ENCODE measurements around the gene DOCK2. TPM values are rescaled to one million over a fixed set of nuclear protein-coding genes. Genes with fewer than 3 reads are reported as not detected.

DOCK2 gene
- total RNA-seq, 1 experiment from 2014 or later: 1.4 TPM

DNA sequence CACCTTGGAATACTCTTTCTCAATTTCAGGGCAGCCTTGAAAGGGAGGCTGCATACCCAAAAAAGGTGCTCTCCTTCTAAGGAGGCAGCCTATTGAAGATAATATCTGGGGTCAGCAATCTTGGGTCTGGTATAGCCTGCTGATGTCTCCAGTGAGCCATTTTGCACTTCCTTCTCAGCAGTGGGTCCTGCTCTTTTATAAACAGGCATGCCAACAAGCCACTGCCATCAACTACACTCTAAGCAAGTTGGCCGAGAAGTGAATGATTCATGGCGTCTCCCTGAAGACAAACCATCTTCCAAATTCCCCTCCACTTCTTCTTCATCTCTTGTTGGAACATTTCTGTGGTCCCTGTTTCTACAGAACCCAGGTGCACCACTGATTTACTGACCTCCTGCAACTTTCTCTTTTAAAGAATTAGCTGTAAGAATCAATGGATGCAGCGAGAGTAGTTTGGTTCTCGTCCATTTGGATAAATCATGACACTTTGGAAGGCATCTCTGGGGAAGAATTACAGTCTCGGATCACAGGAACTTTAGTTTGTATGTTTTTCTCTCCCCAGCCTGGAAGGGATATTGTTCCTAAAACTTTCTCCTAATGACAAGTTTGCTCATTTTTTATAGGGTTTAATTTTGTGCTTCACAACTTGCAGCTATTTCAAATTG, 234.9 kb downstream of the DOCK2 start:
- ChIA-PET CTCF (no interaction called here), POLR2A (no interaction called here)
- BruUV-seq (replicated peaks): no TSS peak
- ATAC-seq (no peak), DNase-seq (ENCODE audit: low read depth, low spot score) (no peak)
- TF ChIP-seq REST (IDR thresholded peaks at IDR 0.05; ENCODE audit: insufficient read depth in 1 of 2, low read depth in 2 of 2, low read length in 1 of 2) (no peak), TCF7L2 (IDR thresholded peaks at IDR 0.05; ENCODE audit: low read depth, low read length) (no peak), SIN3A (IDR thresholded peaks at IDR 0.05; ENCODE audit: borderline replicate concordance, insufficient read depth, low read depth, low read length) (no peak), CTCF (IDR thresholded peaks at IDR 0.05) (no peak), POLR2AphosphoS5 (IDR thresholded peaks at IDR 0.05; ENCODE audit: low read depth, low read length) (no peak)
- no peak overlapping the region for H3K27ac ChIP-seq (ENCODE audit: low read length)
- intact Hi-C loops (cut with micrococcal nuclease; ENCODE audit: unreplicated experiment) (no loop called here), in situ Hi-C loops (cut with HindIII; ENCODE audit: low pct_unique_long_range_greater_than_20kb, low sequenced_read_pairs) (no loop called here)
- H3K4me3 ChIP-seq (ENCODE audit: low read depth in 2 of 2, low read length in 2 of 2): no peak overlapping the region
- H3K36me3 ChIP-seq (ENCODE audit: control insufficient read depth, insufficient read depth, low read length): no peaks in the 10 kb centered on the region
- no peaks in the 10 kb centered on the region for H3K27me3 ChIP-seq (ENCODE audit: control insufficient read depth, insufficient read depth, low read length)
- no peaks in the 10 kb centered on the region for H3K9me3 ChIP-seq (ENCODE audit: control insufficient read depth, insufficient read depth, low read depth, low read length)
- H3K4me1 ChIP-seq (ENCODE audit: control insufficient read depth, insufficient read depth, low read length): no peaks in the 10 kb centered on the region

- no TSS peak for BruUV-seq (replicated peaks)
- DNase-seq (ENCODE audit: low read depth, low spot score) (no peak), ATAC-seq (no peak; the same call in 1 of the 2 replicates)
- intact Hi-C loops (cut with micrococcal nuclease; ENCODE audit: unreplicated experiment) (no loop called here), in situ Hi-C loops (cut with HindIII; ENCODE audit: low pct_unique_long_range_greater_than_20kb, low sequenced_read_pairs) (no loop called here)
- ChIA-PET POLR2A (no interaction called here), CTCF (no interaction called here)
- Histone ChIP-seq H3K36me3 (ENCODE audit: control insufficient read depth, insufficient read depth, low read length) (no peaks in the 10 kb centered on the region), H3K9me3 (ENCODE audit: control insufficient read depth, insufficient read depth, low read depth, low read length) (no peaks in the 10 kb centered on the region), H3K4me1 (ENCODE audit: control insufficient read depth, insufficient read depth, low read length) (no peaks in the 10 kb centered on the region), H3K4me3 (ENCODE audit: low read depth in 2 of 2, low read length in 2 of 2) (no peak overlapping the region), H3K27me3 (ENCODE audit: control insufficient read depth, insufficient read depth, low read length) (no peaks in the 10 kb centered on the region), H3K27ac (ENCODE audit: low read length) (no peak overlapping the region)
- TF ChIP-seq SIN3A (IDR thresholded peaks at IDR 0.05; ENCODE audit: borderline replicate concordance, insufficient read depth, low read depth, low read length) (no peak), TCF7L2 (IDR thresholded peaks at IDR 0.05; ENCODE audit: low read depth, low read length) (no peak), CTCF (IDR thresholded peaks at IDR 0.05) (no peak), REST (IDR thresholded peaks at IDR 0.05; ENCODE audit: insufficient read depth in 1 of 2, low read depth in 2 of 2, low read length in 1 of 2) (no peak), POLR2AphosphoS5 (IDR thresholded peaks at IDR 0.05; ENCODE audit: low read depth, low read length) (no peak)
These were observed 236.6 kb downstream of the DOCK2 start for GRCh38 chr5:169873642-169874041.
